Muscle layer of duodenum (tissue), 2 donors: ENCODE results near the gene COL3A1.

Experiments used
- H3K27ac ChIP-seq: one replicate; pipeline ENCODE4 v1.7.0; 2013; ENCODE audit warnings: mild to moderate bottlenecking, low read length
- H3K27me3 ChIP-seq: one replicate; pipeline ENCODE4 v1.7.0; 2013; ENCODE audit warnings: low read depth, mild to moderate bottlenecking, control low read depth, low read length
- H3K36me3 ChIP-seq, 2 donors: one replicate each; pipeline ENCODE4 v1.7.0; 2013; ENCODE audit warnings: low read length in 2 of 2, control low read depth in 1 of 2, mild to moderate bottlenecking in 1 of 2; ENCODE audit not compliant: insufficient read depth in 2 of 2, control insufficient read depth in 1 of 2
- H3K4me1 ChIP-seq, 2 donors: one replicate each; pipeline ENCODE4 v1.7.0; 2013; ENCODE audit warnings: low read length in 2 of 2, mild to moderate bottlenecking in 2 of 2, control low read depth in 1 of 2, moderate library complexity in 1 of 2; ENCODE audit not compliant: insufficient read depth in 2 of 2, control insufficient read depth in 1 of 2
- H3K4me3 ChIP-seq, 2 donors: one replicate each; pipeline ENCODE4 v1.7.0; 2013; ENCODE audit warnings: low read length in 2 of 2, low read depth in 1 of 2, mild to moderate bottlenecking in 1 of 2
- H3K9me3 ChIP-seq, 2 donors: one replicate each; pipeline ENCODE4 v1.7.0; 2013; ENCODE audit warnings: low read length in 2 of 2, control low read depth in 1 of 2, mild to moderate bottlenecking in 1 of 2; ENCODE audit not compliant: control insufficient read depth in 1 of 2
- donor health status: healthy.

COL3A1 gene

GRCh38 chr2:189056200-189057106, 82.3 kb downstream of the COL3A1 start:
- no peak overlapping the region for H3K4me3 ChIP-seq
- H3K36me3 ChIP-seq, result peaks cover 3 to 10% of the 10 kb centered on the region in 2 donors
- H3K9me3 ChIP-seq, result no peaks in the 10 kb centered on the region
- H3K27me3 ChIP-seq, result no peaks in the 10 kb centered on the region
- no peak overlapping the region for H3K27ac ChIP-seq
- H3K4me1 ChIP-seq, result no peaks in the 10 kb centered on the region

- Histone ChIP-seq H3K27me3 (no peaks in the 10 kb centered on the region), H3K27ac (no peak overlapping the region), H3K4me1 (no peaks in the 10 kb centered on the region), H3K9me3 (no peaks in the 10 kb centered on the region), H3K4me3 (no peak overlapping the region), H3K36me3 (peaks cover 3 to 6% of the 10 kb centered on the region in 2 donors)
Measured at GRCh38 chr2:189057316-189057715, 83.1 kb downstream of the COL3A1 start.

- H3K9me3 ChIP-seq, result no peaks in the 10 kb centered on the region
- H3K4me1 ChIP-seq, result no peaks in the 10 kb centered on the region
- H3K27ac ChIP-seq, result no peak overlapping the region
- H3K4me3 ChIP-seq, result no peak overlapping the region
- no peaks in the 10 kb centered on the region for H3K27me3 ChIP-seq
- H3K36me3 ChIP-seq, result peaks cover 0 to 22% of the 10 kb centered on the region in 2 donors
Measured at GRCh38 chr2:189060096-189060642, 86.0 kb downstream of the COL3A1 start.
